PFSK-1 (cell line): ENCODE data around the gene LIN28B.

Source experiments
- FOXP2 ChIP-seq: optimal IDR thresholded peaks from 2 replicates; pipeline ENCODE3; 2011; ENCODE audit warnings: borderline replicate concordance, control low read depth, inconsistent platforms; ENCODE audit not compliant: insufficient read depth; ENCODE audit errors: extremely low read length, extremely low read depth
- POLR2AphosphoS5 ChIP-seq: IDR thresholded peaks from 2 replicates; pipeline ENCODE4 v1.6.1; 2012; ENCODE audit warnings: low read depth, mild to moderate bottlenecking, control low read depth, low read length, moderate library complexity
- REST ChIP-seq, 2 experiments: IDR thresholded peaks; 2 replicates each; pipeline versions ENCODE4 v1.6.1 to v1.8.0; 2011 to 2012; ENCODE audit warnings: low read depth in 2 of 2, low read length in 2 of 2, control low read depth in 1 of 2, inconsistent platforms in 1 of 2, mild to moderate bottlenecking in 1 of 2, moderate library complexity in 1 of 2; ENCODE audit not compliant: insufficient read depth in 1 of 2
- SIN3A ChIP-seq: IDR thresholded peaks from 2 replicates; pipeline ENCODE4 v1.6.1; 2012; ENCODE audit warnings: mild to moderate bottlenecking, low read length, moderate library complexity, borderline replicate concordance; ENCODE audit not compliant: insufficient read depth
- TAF1 ChIP-seq: IDR thresholded peaks from 2 replicates; pipeline ENCODE4 v1.6.1; 2012; ENCODE audit warnings: low read length, control low read depth, borderline replicate concordance; ENCODE audit not compliant: insufficient read depth

DNA sequence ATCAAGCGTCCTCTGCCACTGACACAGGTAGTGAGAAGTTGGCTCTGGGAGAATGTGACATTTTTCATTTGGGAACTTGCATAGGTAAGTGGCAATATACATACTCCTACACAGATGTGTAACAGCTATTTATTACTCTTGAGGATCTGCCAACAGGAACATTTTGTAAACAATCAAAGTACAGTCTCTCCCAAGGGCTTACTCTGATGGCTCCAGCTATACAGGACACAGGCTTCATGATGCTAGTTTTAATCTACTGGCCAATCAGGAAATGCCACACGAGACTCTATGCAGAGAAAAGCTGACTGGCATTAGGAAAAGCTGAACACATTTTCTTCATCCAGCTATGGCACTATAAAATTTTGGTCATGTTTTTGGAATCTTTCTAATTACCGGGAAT lies 165.1 kb downstream of the LIN28B start:
- no peak for TF ChIP-seq POLR2AphosphoS5
- TF ChIP-seq REST (IDR thresholded peaks at IDR 0.05; ENCODE audit: insufficient read depth in 1 of 2, low read depth in 2 of 2, low read length in 2 of 2), result no peak
- TF ChIP-seq TAF1, result no peak
- no peak for TF ChIP-seq SIN3A
- TF ChIP-seq FOXP2, result no peak
